ENCODE results near the gene APOOL.

DNA sequence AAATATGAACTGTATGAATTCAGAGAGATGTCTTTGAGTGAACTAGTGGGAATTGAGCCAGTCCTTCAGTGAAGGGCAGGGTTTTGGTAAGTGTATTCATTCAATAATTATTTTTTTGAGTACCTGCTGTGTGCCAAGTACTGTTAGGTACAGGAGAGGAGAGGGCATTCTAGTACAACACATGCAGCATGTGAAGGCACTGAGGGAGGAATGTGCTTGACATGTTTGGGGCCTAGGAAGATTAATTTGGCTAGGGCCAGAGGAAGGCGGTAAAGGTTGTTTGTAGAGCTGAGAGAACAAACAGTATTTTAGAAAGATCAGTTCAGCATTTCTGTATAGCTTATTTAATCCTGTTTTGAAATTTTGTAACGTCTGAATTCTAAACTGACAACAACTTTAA is 27.8 kb downstream of the APOOL start:
- TF ChIP-seq, protein P1, sequence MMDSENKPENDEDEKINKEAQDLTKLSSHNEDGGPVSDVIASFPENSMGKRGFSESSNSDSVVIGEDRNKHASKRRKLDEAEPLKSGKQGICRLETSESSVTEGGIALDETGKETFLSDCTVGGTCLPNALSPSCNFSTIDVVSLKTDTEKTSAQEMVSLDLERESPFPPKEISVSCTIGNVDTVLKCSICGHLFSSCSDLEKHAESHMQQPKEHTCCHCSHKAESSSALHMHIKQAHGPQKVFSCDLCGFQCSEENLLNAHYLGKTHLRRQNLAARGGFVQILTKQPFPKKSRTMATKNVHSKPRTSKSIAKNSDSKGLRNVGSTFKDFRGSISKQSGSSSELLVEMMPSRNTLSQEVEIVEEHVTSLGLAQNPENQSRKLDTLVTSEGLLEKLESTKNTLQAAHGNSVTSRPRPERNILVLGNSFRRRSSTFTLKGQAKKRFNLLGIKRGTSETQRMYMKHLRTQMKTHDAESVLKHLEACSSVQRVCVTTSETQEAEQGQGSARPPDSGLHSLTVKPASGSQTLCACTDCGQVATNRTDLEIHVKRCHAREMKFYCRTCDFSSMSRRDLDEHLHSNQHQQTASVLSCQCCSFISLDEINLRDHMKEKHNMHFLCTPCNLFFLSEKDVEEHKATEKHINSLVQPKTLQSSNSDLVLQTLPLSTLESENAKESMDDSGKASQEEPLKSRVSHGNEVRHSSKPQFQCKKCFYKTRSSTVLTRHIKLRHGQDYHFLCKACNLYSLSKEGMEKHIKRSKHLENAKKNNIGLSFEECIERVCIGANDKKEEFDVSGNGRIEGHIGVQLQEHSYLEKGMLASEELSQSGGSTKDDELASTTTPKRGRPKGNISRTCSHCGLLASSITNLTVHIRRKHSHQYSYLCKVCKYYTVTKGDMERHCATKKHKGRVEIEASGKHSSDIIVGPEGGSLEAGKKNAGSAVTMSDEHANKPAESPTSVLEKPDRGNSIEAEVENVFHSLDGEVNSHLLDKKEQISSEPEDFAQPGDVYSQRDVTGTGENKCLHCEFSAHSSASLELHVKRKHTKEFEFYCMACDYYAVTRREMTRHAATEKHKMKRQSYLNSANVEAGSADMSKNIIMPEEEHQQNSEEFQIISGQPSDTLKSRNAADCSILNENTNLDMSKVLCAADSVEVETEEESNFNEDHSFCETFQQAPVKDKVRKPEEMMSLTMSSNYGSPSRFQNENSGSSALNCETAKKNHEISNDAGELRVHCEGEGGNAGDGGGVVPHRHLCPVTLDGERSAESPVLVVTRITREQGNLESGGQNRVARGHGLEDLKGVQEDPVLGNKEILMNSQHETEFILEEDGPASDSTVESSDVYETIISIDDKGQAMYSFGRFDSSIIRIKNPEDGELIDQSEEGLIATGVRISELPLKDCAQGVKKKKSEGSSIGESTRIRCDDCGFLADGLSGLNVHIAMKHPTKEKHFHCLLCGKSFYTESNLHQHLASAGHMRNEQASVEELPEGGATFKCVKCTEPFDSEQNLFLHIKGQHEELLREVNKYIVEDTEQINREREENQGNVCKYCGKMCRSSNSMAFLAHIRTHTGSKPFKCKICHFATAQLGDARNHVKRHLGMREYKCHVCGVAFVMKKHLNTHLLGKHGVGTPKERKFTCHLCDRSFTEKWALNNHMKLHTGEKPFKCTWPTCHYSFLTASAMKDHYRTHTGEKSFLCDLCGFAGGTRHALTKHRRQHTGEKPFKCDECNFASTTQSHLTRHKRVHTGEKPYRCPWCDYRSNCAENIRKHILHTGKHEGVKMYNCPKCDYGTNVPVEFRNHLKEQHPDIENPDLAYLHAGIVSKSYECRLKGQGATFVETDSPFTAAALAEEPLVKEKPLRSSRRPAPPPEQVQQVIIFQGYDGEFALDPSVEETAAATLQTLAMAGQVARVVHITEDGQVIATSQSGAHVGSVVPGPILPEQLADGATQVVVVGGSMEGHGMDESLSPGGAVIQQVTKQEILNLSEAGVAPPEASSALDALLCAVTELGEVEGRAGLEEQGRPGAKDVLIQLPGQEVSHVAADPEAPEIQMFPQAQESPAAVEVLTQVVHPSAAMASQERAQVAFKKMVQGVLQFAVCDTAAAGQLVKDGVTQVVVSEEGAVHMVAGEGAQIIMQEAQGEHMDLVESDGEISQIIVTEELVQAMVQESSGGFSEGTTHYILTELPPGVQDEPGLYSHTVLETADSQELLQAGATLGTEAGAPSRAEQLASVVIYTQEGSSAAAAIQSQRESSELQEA (IDR thresholded peaks at IDR 0.05; ENCODE audit: low read depth): no peak
- TF ChIP-seq MTA3 (IDR thresholded peaks at IDR 0.05; ENCODE audit: borderline replicate concordance) (no peak), CBX8 (IDR thresholded peaks at IDR 0.05; ENCODE audit: borderline replicate concordance, extremely low read depth, low read depth, low read length, poor library complexity, severe bottlenecking) (no peak), CREB3L1 (IDR thresholded peaks at IDR 0.05; ENCODE audit: borderline replicate concordance, low read depth) (no peak), CEBPB (tag; IDR thresholded peaks at IDR 0.05) (no peak), YBX1 (IDR thresholded peaks at IDR 0.05) (no peak), ZNF143 (CRISPR knock-in tag; IDR thresholded peaks at IDR 0.05) (no peak), ZC3H8 (IDR thresholded peaks at IDR 0.05) (no peak), SMC3 (conservative IDR thresholded peaks at IDR 0.05; ENCODE audit: insufficient read depth, low read depth, low read length) (no peak), USF2 (CRISPR knock-in tag; IDR thresholded peaks at IDR 0.05) (no peak)
